ENCODE data around the gene KCTD16. TPM values are rescaled to one million over a fixed set of nuclear protein-coding genes. Genes with fewer than 3 reads are reported as not detected.

The KCTD16 gene
- total RNA-seq, 1 donor from 2014 or later, result 0.10 TPM

DNA sequence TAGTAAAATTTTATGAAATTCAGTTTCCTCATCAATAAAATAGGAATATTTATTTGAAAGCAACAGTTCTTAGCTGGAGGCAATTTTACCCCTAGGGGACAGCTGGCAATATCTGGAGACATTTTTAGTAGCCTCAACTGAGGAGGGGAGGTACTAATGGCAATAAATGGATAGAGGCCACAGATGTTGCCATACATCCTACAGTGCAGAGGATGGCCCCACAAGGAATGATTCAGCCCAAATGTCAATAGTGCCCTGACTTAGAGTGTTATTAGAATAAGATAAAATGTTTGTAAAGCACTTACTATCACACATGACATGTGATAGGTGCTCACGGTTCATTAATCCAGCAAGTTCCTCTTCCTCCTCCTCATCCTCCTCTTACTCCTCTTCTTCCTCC lies 293.6 kb downstream of the KCTD16 start:
- DNase-seq, result no peak

DNA sequence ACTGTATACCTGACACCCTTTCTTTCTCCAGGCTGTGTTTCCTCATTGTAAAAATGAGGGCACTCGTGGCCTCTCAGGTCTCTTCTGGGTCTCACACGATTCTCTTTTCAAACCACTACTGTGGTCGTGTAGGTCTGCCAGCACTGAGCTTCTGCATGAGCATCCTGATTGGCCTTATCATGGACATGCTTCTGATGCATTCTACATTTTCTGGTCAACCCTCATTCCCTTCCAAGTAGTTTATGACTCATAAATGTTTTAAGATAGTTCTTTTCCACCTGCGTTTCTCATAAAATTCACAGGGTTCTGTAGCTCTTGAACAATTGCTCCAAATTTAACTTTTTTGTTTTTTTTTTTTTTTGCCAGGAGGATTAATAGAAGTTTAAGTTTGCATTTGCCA lies 294.8 kb downstream of the KCTD16 start:
- no peak for DNase-seq

DNA sequence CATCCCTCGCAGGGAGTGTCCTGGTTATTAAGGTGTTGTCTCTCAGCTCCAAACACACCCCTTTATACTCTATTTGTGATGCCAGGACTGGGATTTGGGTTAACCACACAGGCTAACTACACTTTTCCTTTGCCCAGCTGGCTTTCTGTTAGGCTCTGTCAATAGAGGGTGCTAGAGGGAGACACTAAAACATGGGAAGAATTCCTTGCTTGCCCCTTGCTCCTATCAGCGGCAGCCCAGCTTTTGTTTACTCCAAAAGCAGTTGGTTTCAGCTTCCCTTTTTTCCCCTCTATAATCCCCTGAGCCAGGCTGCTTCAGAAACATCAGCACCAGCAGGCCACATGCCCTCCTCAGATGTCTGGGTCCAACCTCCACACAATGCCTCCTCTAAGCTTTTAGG lies 297.1 kb downstream of the KCTD16 start:
- peak; percentile 65 for DNase-seq

DNA sequence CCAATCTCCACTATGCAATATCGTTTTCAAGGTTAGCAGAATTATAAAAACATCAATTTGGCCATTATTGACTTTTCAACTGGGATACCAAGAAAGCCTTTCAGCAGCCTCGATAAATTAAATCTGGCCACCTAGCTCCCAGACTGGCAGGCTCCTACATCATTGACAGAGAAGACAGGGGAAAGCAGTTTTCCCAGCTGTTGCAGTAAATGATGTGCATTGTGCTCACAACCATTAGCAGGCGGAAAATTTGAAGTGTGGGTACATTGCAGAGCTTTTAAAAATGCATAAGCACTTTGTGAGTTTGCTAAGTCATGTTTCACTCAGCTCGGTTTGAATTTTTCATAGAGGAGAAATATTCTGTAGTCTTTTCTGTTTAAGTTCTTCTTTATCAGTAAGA lies 297.9 kb downstream of the KCTD16 start:
- DNase-seq, result peak; percentile 60

DNA sequence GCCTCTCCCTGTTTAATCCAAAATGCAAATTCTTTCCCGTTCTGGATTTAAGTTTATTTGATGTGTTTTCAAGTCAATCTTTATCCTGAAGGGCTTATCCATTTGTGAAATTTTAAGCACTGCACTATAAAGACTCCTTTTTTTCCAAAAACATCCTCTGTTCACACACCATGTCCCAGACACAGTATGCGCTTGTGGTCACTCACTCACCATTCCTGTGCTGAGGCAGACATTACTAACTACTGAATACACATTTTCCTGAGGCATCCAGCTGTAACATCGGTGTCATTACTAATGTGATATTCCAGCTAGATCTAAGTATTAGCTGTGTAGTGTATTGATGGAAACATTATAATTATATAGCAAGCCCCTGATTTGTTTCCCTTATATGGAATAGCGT lies 298.4 kb downstream of the KCTD16 start:
- DNase-seq, result peak; percentile 7

DNA sequence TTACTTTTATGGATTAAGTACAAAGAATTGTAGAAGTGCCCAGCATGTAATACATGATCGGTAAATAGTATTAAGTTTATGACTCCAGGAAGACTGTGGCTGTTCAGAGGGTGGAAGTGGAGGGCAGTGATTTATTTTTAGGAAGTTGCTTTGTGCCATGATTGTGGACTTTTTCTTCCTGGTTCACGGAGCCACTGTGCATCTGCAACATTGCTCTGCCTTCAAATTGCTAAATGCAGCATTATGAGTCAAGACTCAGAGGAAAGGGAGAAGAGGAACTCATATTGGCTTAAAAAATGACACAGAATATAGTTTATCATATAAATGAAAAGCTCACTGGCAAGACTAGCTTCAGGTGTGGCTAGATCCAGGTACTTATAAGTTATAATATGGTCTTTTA lies 301.5 kb downstream of the KCTD16 start:
- no peak for DNase-seq

DNA sequence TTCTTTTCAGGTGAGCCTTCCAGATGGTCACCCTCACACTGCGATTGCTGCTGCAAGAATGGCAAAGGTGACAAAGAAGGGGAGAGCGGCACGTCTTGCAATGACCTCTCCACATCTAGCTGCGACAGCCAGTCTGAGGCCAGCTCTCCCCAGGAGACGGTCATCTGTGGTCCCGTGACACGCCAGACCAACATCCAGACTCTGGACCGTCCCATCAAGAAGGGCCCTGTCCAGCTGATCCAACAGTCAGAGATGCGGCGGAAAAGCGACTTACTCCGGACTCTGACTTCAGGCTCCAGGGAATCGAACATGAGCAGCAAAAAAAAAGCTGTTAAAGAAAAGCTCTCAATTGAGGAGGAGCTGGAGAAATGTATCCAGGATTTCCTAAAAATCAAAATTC lies 303.0 kb downstream of the KCTD16 start:
- no peak for DNase-seq

DNA sequence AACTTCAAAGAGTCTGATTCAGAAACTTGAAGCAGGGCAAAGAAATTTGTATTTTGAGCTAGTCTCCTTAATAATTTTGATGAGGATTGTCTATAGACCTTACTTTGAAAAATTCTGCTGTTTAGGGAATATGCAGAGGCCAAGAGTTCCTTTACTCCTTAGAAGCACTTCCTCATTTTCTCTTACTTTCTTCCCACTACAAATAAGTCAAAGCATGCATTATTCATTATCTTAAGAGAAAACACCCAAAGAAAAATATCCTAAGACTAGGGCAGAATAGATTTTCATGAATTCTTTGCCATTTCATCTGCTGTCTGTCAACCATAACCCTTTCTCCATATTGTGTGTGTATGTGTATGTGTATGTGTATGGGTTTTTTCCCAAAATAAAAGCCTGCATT lies 307.9 kb downstream of the KCTD16 start:
- no peak for DNase-seq

DNA sequence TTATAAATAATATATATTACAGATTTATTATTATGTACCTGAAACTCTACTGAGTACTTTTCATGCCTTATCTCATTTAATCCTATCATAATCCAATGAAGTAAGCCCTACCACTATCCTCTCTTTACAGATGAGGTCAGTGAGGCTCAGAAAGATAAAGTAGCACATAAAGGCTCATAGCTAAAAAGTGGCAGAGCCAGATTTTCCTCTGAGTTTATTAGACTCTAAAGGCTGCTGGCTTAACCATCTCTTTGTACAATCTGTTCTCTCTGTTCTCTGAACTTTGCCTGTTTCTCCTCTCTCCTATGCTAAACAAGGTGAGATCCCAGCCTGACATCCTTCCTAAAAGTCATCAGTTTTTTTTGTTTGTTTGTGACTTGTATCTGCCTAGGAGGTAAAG lies 311.2 kb downstream of the KCTD16 start:
- DNase-seq, result no peak

DNA sequence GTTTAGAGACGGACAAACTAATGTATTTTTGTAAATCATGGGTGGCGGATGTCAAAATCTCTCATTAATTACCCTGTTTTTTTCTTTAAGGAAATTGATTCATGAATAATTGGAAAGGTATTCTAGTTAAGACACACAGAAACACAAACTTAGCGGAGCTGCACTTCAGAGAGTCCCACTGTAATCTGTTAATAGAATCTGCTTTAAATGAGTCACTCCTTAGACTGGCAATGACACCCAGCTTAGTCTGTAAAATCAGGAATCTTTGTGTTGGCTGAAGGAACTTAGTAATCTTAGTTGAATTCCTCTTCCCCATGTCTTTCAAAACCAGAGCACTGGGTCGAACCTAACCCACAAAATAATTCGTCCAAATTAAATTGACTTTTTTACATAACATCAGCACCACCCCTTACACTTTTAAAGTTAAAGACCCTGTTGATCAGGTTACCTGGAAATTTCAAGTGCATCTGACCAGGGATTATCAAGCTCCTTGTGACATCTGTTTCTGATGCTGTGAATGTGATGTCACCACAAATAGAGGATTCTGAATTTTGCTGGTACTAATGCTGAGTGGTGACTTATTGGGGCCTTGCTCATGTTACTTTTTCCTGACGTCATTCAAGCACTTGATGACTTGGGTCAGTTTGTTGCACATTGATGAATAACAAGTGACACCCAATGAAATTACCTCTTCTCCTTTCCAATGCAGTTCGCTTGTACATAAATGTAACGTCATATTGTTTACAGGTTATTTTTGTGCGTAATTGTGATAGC lies 313.6 kb downstream of the KCTD16 start:
- DNase-seq, result no peak

DNA sequence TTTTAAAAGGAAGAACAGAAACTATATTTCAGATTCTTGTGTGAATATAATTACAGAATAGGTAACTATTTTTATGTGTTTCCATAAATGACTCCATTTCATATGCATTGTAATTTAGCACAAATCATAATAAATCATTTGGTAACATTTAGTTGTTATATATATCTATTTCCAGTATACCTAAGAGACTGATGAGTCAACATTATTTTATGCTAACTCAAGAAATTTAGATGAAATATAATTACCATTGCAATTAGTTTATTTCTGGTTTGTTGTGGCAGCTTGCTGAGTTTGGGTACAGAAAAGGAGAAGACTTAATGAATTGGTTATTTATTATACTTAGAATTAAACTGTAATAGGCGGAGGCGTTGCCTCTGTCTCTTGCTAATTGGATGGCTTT lies 314.9 kb downstream of the KCTD16 start:
- DNase-seq, result no peak

DNA sequence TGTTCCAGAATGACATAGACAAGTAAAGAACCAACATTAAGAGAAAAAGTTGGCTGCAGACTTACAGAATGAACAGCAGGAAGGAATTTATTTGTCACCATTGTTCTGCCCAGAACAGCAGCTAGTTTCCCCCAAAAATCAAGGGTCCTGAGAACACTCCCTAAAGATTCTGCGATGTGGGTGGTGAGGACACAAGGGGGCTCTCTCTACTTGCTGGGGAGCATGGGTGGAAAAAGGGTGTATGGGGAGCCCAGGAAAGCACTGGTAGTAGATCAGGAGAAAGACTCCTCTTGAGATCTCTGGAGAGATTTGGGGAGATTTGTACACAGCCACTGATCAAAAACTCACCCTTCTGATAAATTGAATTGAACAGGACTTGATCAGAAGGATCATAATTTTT lies 316.5 kb downstream of the KCTD16 start:
- no peak for DNase-seq

DNA sequence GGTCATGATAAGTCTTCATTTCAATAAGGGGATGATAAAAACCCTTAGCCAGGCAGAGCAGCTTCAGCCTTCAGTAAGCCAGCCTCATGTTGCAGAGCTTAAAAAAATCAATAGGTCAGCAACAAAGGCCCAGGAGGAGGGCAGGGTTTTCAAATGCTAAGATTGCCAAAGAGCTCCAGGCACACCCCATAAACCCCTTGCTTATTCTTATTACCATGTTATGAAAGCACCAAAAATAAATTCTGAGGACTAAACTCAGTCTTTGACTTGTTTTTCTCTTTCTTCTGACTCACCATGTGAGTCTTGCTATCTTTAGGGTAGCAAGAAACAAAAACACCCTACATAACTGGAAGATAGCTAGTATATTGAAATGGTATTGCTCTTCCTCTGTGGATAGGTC lies 317.1 kb downstream of the KCTD16 start:
- DNase-seq, result no peak

DNA sequence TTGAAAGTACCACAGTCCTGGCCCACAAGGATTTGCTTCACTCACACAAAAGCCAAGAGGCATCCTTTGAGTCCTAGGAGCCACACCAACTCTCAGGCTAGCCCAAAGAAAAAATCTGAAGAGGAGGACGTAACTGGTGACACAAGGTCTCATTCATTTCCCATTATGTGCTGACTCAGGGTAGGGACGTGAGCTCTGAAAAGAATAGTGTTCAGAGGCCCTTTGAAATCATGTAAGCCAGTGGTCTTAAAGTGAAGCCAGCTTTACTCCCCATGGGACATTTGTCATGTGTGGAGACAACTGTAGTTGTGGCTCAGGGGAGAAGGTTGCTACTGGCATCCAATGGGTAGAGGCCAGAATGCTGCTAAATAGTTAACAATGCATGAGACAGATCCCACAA lies 332.4 kb downstream of the KCTD16 start:
- DNase-seq, result no peak

DNA sequence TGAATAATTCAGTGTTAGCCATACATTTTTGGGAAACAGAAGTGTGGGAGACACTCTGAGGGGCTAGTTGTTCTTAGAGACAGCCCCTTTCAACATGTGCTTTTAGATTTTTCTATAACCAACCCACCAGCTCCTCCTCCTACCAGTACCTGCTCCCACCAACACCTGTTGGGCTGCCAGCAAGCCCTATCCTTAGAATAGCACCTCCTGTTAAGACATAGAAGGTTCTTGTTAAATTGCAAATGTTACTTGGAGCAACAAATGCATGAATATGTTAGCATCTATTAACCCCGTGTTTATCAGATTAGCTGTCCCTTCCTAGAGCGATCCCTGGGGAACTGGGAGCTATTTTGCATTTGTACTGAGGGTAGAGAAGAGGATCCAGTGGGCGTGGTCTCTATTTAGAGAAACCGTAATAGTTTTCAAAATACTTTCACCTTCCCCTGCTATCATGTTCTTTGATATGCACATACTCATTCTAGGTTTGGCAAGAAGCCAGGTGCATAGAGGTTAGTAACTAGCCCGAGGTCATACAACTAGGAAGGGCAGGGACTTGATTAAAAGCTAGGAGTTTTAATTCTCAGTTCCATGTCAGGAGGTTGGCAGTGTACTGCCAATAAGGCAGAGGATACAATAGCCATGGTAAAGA lies 334.4 kb downstream of the KCTD16 start:
- DNase-seq, result no peak

DNA sequence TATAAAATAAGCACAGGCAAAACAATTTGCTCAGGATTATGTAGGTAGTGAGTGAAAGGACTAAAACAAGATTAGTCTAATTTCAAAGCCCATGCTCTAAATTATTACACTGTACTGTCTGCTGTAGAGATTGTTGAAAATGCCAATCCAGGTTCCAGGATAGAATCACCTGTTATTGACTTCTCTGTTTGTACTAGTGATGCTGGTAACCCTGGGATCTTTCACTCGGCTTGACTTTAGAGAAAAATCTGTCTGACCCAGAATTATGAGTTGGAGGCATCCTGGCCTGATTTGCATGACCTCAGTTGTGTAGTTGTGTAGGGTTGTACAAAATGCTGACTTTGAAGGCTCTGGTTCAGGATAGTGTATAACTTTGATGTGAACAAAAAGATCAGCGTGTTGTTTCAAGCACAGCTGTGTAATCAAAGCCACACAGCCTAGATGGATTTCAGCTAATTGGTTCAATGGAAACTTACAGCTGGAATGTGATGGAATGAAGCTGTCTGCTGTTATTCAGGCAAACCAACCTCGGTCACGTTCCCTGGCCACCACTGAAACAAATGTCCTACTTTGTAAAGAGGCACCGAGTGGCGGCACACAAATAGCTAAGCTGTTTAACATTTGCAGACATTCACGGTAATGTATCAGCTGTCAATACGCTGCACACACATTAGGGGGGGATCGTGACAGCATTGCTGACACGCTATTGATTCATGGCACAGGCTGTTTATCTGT lies 340.3 kb downstream of the KCTD16 start:
- DNase-seq, result peak; percentile 20

DNA sequence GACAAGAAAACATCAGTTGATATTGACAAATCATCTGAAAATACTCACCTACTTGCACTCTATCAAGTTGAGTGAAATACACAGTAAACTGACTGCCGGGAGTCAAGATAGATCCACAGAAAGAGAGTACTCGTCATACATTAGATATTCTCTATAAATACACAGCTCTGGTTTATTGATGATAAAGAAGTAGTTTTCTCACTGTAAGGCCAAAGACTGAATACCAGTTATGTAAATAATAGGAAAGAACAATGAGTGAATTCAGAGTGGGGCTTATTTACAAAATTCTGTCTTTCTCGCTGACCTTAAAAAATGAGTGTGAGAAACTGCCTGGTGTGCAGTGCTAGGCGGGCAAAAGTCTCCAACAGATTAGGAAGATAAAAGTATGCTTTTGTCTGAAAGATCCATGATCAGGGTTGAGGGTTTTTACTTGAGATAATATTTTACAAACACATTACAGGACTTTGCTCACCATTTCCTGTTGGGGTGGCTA lies 341.0 kb downstream of the KCTD16 start:
- DNase-seq, result no peak

DNA sequence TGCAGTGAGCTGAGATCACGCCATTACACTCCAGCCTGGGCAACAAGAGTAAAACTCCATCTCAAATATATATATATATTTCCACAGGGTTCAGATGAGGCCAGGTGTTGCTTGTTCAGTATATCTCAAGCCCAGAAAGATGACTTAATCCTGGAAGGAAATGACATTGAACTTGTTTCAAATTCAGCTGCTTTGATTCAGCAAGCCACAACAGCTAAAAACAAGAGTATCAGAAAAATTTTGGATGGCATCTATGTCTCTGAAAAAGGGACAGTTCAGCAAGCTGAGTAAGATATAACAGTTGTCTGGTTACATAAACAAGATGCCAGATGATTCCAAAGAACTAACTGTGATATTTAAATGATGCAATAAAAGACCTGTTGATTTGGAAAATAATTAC lies 352.0 kb downstream of the KCTD16 start:
- no peak for DNase-seq

DNA sequence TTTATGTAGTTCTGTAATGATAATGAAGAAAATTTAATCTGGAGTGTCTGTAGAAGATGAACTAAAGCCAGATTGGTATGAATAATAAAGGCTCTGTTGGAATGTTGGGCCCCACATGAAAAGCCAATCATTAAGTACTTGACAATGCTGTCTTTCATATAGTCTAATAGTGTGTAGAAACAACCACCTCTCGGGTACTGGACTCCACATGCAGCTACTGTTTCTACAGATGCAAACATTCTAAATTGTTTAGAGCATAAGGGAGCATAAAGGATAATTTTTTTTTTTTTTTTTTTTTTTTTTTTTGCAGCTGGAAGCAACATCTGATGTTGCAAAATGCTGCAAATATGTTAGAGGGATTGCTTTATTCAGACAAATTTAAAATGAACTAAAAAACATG lies 354.3 kb downstream of the KCTD16 start:
- DNase-seq, result no peak

DNA sequence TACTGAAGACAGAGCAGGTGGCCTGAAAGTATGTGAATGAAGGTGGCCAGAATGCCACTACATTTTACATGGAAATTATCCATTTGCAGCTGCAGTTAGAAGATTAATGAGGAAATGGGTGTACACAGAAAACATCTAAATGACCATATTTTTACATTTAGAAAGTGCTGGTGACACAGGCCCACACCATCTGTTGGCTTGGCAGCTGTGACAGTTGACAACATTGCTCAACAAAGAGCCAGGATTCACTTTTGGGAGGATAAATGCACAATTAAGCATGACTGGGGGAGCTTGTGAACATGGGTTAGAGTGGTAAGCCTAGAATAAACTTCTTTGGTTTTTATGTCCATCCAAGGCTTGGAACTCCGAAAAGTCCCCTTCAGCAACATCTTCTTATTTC lies 360.5 kb downstream of the KCTD16 start:
- peak; percentile 52 for DNase-seq
